HG02798 (cell line): ENCODE results near the gene COL2A1.

Experiments
- ATAC-seq: cut with Tn5 transposase; IDR thresholded peaks from one replicate; pipeline ENCODE4 v1.9.1; 2021; ENCODE audit warnings: mild to moderate bottlenecking; ENCODE audit not compliant: unreplicated experiment, poor library complexity

The COL2A1 gene

DNA sequence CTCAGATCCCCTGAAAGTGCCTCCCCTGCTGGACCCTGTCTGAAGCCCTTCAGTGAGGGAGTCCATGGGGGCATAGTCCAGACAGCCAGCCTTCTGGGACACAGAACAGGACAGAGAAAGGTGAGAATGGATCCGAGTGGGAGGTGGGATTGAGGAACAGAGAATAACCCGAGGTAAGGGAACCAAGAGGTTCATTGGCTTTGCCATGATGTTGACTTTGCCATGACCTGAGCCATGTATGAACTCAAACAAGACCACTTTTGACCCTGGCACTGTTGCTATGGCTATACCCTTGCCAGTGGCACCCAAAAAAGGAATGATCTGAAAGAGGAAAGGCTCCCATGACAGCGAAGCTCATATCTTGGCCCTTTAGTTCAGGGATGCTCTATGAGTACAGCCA is 76.9 kb downstream of the COL2A1 start:
- ATAC-seq, result no peak
